Hepatocyte (in vitro differentiated cells): ENCODE measurements around the gene CD4. TPM values are rescaled to one million over a fixed set of nuclear protein-coding genes. Genes with fewer than 3 reads are reported as not detected.
A peak's percentile ranks its signal among the peaks of the same experiment; 100 is the strongest.

Experiments used
- DNase-seq: peaks from one replicate; pipeline ENCODE4 v3.0.0-alpha.2; 2016; ENCODE audit warnings: low spot score
- H2AFZ ChIP-seq: fragments of 200-600 bp; sonication (generic); 2 replicates; pipeline ENCODE4 v1.6.0; 2016; ENCODE audit warnings: antibody characterized with exemption, mild to moderate bottlenecking
- H3K27ac ChIP-seq: fragments of 200-600 bp; sonication (generic); 2 replicates; pipeline ENCODE4 v1.5.1; 2016; ENCODE audit warnings: mild to moderate bottlenecking
- H3K27me3 ChIP-seq: fragments of 200-600 bp; sonication (generic); 2 replicates; pipeline ENCODE4 v1.6.1; 2016
- H3K36me3 ChIP-seq: fragments of 200-600 bp; sonication (generic); replicated peaks from 2 replicates; pipeline ENCODE4 v1.5.1; 2016; ENCODE audit warnings: low read depth; ENCODE audit not compliant: insufficient read depth
- H3K4me1 ChIP-seq: fragments of 200-600 bp; sonication (generic); 2 replicates; pipeline ENCODE4 v1.5.1; 2016; ENCODE audit warnings: mild to moderate bottlenecking, moderate library complexity; ENCODE audit not compliant: insufficient read depth
- H3K4me2 ChIP-seq: fragments of 200-600 bp; sonication (generic); 2 replicates; pipeline ENCODE4 v1.6.0; 2016
- H3K4me3 ChIP-seq: fragments of 200-600 bp; sonication (generic); 2 replicates; pipeline ENCODE4 v1.5.1; 2016; ENCODE audit warnings: mild to moderate bottlenecking
- H3K79me2 ChIP-seq: fragments of 200-600 bp; sonication (generic); 2 replicates; pipeline ENCODE4 v1.6.0; 2017; ENCODE audit warnings: mild to moderate bottlenecking
- H3K9me2 ChIP-seq: fragments of 200-600 bp; sonication (generic); replicated peaks from 2 replicates; pipeline ENCODE4 v1.6.0; 2017; ENCODE audit warnings: mild to moderate bottlenecking; ENCODE audit not compliant: insufficient read depth
- H3K9me3 ChIP-seq: fragments of 200-600 bp; sonication (generic); 2 replicates; pipeline ENCODE4 v1.5.1; 2016; ENCODE audit warnings: low read depth, mild to moderate bottlenecking
- H4K20me1 ChIP-seq: fragments of 200-600 bp; sonication (generic); 2 replicates; pipeline ENCODE4 v1.6.0; 2016; ENCODE audit warnings: mild to moderate bottlenecking; ENCODE audit not compliant: insufficient read depth, poor library complexity, severe bottlenecking
- CTCF ChIP-seq: fragments of 200-600 bp; sonication (generic); IDR thresholded peaks from 2 replicates; pipeline ENCODE4 v1.5.1; 2016; ENCODE audit warnings: antibody characterized with exemption, mild to moderate bottlenecking; ENCODE audit not compliant: poor library complexity
- EZH2 ChIP-seq: fragments of 200-600 bp; sonication (generic); IDR thresholded peaks from 2 replicates; pipeline ENCODE4 v1.6.1; 2016; ENCODE audit warnings: antibody characterized with exemption, mild to moderate bottlenecking, borderline replicate concordance
- EZH2phosphoT487 ChIP-seq: fragments of 200-600 bp; sonication (generic); IDR thresholded peaks from one replicate; pipeline ENCODE4 v1.6.1; 2018; ENCODE audit warnings: antibody characterized with exemption, mild to moderate bottlenecking, low read depth, moderate library complexity; ENCODE audit not compliant: unreplicated experiment, severe bottlenecking
- WGBS: methylation state at CpG from one replicate; pipeline ENCODE4 v1.1.6; 2016; ENCODE audit warnings: low lambda C conversion rate; ENCODE audit errors: missing lambda C conversion rate; 5-methylcytosine and 5-hydroxymethylcytosine counted together
- polyA plus RNA-seq: library from polyadenylated mRNA; unstranded; fragments of >200 nt; fragmentation: Nextera tagmentation; extraction: Ambion mirVana; gene quantifications from 2 replicates; pipeline ENCODE4 v1.2.1, GENCODE V29; 2016
- total RNA-seq: library from RNA; depleted of rRNA; stranded (reverse); fragments of >200 nt; gene quantifications from 2 replicates; pipeline ENCODE4 v1.2.3, GENCODE V29; 2014

Gene CD4
- total and polyA plus RNA-seq, 2 experiments from 2014 or later = 2.7 to 6.4 TPM

DNA sequence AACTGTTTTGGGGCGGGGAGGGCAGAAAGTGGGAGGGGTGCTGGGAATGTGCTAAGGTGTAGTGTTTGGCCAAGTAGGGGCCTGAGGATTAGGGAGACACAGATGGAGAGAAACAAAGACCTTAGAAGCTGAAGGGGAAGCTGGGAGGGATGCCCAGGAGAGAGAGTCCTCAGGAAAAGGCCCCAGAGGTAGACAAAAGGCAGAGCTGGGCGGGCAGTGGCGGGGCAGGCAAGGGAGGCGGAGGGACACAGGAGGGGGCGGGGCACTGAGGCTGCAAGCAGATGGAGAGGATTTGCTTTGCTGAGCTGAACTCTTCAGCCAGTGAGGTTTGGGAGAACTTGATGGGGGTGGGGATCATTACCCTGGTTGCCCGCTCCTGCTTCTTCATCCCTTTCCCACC is 20.3 kb upstream of the CD4 start:
- H3K4me1 ChIP-seq = peaks cover 34% of the 10 kb centered on the region
- H4K20me1 ChIP-seq = peaks cover 26% of the 10 kb centered on the region
- no peak for TF ChIP-seq EZH2phosphoT487
- TF ChIP-seq EZH2 = no peak
- TF ChIP-seq CTCF = no peak
- H3K27ac ChIP-seq = peak overlapping the region; percentile 86
- H3K4me3 ChIP-seq = peak overlapping the region; percentile 63
- peaks cover 32% of the 10 kb centered on the region for H3K79me2 ChIP-seq
- WGBS = 42% methylated on average over 6 of the region's 6 CpGs
- H3K27me3 ChIP-seq = no peaks in the 10 kb centered on the region
- H3K9me2 ChIP-seq = no peaks in the 10 kb centered on the region
- H3K9me3 ChIP-seq = no peaks in the 10 kb centered on the region
- peak overlapping the region; percentile 95 for H3K4me2 ChIP-seq
- no peaks in the 10 kb centered on the region for H3K36me3 ChIP-seq
- peak; percentile 72 for DNase-seq
- no peak overlapping the region for H2AFZ ChIP-seq

DNA sequence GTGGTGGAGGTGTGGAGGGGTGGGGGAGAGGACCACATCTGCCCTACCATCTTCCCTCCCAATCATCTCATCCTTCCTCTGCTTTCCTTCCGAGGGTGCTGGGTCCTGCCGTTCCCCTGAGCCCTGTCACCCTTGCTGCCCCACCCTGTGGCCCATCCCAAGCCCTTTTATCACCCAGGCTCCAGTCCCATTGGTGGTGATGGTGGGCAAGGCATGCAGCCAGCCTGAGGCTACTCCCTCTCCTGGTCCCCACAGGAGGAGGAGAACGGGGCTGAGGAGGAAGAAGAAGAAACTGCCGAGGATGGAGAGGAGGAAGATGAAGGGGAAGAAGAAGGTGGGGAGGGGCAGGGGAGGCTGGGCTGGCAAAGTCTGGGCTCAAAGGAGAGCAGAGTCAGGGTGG is 19.7 kb upstream of the CD4 start:
- 75% methylated on average over 3 of the region's 4 CpGs for WGBS
- Histone ChIP-seq H3K79me2 (peaks cover 32% of the 10 kb centered on the region), H3K36me3 (no peaks in the 10 kb centered on the region), H3K4me3 (no peak overlapping the region), H4K20me1 (peaks cover 26% of the 10 kb centered on the region), H3K4me1 (peaks cover 33% of the 10 kb centered on the region), H3K4me2 (peak overlapping the region; percentile 95), H2AFZ (no peak overlapping the region), H3K9me2 (no peaks in the 10 kb centered on the region), H3K9me3 (no peaks in the 10 kb centered on the region), H3K27ac (no peak overlapping the region), H3K27me3 (no peaks in the 10 kb centered on the region)
- DNase-seq = no peak
- TF ChIP-seq CTCF (no peak), EZH2 (no peak), EZH2phosphoT487 (no peak)

GRCh38 chr12:6770094-6770493 is 19.2 kb upstream of the CD4 start:
- peaks cover 26% of the 10 kb centered on the region for H4K20me1 ChIP-seq
- no peak for TF ChIP-seq EZH2
- no peak for TF ChIP-seq EZH2phosphoT487
- no peak for TF ChIP-seq CTCF
- H3K4me3 ChIP-seq = no peak overlapping the region
- no peaks in the 10 kb centered on the region for H3K27me3 ChIP-seq
- no peaks in the 10 kb centered on the region for H3K9me3 ChIP-seq
- H3K4me2 ChIP-seq = no peak overlapping the region
- H2AFZ ChIP-seq = no peak overlapping the region
- H3K27ac ChIP-seq = no peak overlapping the region
- no peaks in the 10 kb centered on the region for H3K36me3 ChIP-seq
- H3K9me2 ChIP-seq = no peaks in the 10 kb centered on the region
- 95% methylated on average over 10 of the region's 12 CpGs for WGBS
- H3K4me1 ChIP-seq = peaks cover 30% of the 10 kb centered on the region
- no peak for DNase-seq
- H3K79me2 ChIP-seq = peaks cover 32% of the 10 kb centered on the region

GRCh38 chr12:6770600-6770999 is 18.7 kb upstream of the CD4 start:
- Histone ChIP-seq H3K4me1 (peaks cover 30% of the 10 kb centered on the region), H3K36me3 (no peaks in the 10 kb centered on the region), H3K27me3 (no peaks in the 10 kb centered on the region), H3K4me3 (no peak overlapping the region), H3K4me2 (no peak overlapping the region), H2AFZ (no peak overlapping the region), H3K9me2 (no peaks in the 10 kb centered on the region), H3K9me3 (no peaks in the 10 kb centered on the region), H3K79me2 (peaks cover 32% of the 10 kb centered on the region), H3K27ac (no peak overlapping the region), H4K20me1 (peaks cover 26% of the 10 kb centered on the region)
- WGBS = 91% methylated on average over 8 of the region's 10 CpGs
- TF ChIP-seq CTCF (no peak), EZH2 (no peak), EZH2phosphoT487 (no peak)
- no peak for DNase-seq
